Activated CD4-positive, alpha-beta memory T cell treated with anti-CD3 and anti-CD28 coated beads, Interleukin-2, amount 10 ng/mL, durations not matched to agents 7 days and 5 days (primary cell): ENCODE data around the gene HMCN2. TPM values are rescaled to one million over a fixed set of nuclear protein-coding genes. Genes with fewer than 3 reads are reported as not detected.
"Not testable (repeated sequence)": the region's sequence is repeated elsewhere in the genome, so short reads cannot be mapped to it uniquely, and the experiment has no call there.

Source experiments
- CTCF ChIA-PET: fragments of 350-600 bp; sonication (Branson Sonifier 250); formaldehyde crosslinking; loops from one replicate; lab custom pipeline; 2021; ENCODE audit warnings: antibody characterized with exemption, inconsistent platforms; lab: Charles Lee
- POLR2A ChIA-PET: fragments of 350-600 bp; sonication (Branson Sonifier 250); formaldehyde crosslinking; loops from one replicate; lab custom pipeline; 2021; ENCODE audit warnings: antibody characterized with exemption; lab: Charles Lee
- DNase-seq: peaks from one replicate; pipeline ENCODE4 v3.0.0-alpha.2; 2020
- H3K27ac Mint-ChIP-seq: one replicate; pipeline ENCODE4 v1.8.0; 2021; ENCODE audit warnings: mild to moderate bottlenecking, mixed read lengths
- H3K27me3 Mint-ChIP-seq: one replicate; pipeline ENCODE4 v1.8.0; 2021; ENCODE audit warnings: mixed read lengths
- H3K36me3 Mint-ChIP-seq: one replicate; pipeline ENCODE4 v1.8.0; 2021; ENCODE audit warnings: low read depth, mixed read lengths
- H3K4me1 Mint-ChIP-seq: one replicate; pipeline ENCODE4 v1.8.0; 2021; ENCODE audit warnings: mixed read lengths
- H3K4me3 Mint-ChIP-seq: one replicate; pipeline ENCODE4 v1.8.0; 2021; ENCODE audit warnings: mild to moderate bottlenecking, mixed read lengths
- H3K9me3 Mint-ChIP-seq: one replicate; pipeline ENCODE4 v1.8.0; 2021; ENCODE audit warnings: mixed read lengths
- total RNA-seq, 2 experiments: library from RNA; stranded (reverse); gene quantifications; one replicate each; pipeline ENCODE4 v1.2.3, GENCODE V29; 2021

HMCN2 gene
- total RNA-seq, 2 experiments from 2014 or later, result not detected

GRCh38 chr9:130331061-130331460 lies 65.5 kb downstream of the HMCN2 start:
- ChIA-PET CTCF (no interaction called here), POLR2A (no interaction called here)
- H3K36me3 Mint-ChIP-seq, result no peaks in the 10 kb centered on the region
- H3K9me3 Mint-ChIP-seq, result no peaks in the 10 kb centered on the region
- no peak overlapping the region for H3K4me3 Mint-ChIP-seq
- no peak for DNase-seq
- no peaks in the 10 kb centered on the region for H3K4me1 Mint-ChIP-seq
- no peak overlapping the region for H3K27ac Mint-ChIP-seq
- H3K27me3 Mint-ChIP-seq, result peaks cover 18% of the 10 kb centered on the region

- no peak for DNase-seq
- H3K27ac Mint-ChIP-seq, result no peak overlapping the region
- no peak overlapping the region for H3K4me3 Mint-ChIP-seq
- H3K4me1 Mint-ChIP-seq, result no peaks in the 10 kb centered on the region
- CTCF ChIA-PET, result no interaction called here
- no peaks in the 10 kb centered on the region for H3K9me3 Mint-ChIP-seq
- H3K36me3 Mint-ChIP-seq, result no peaks in the 10 kb centered on the region
- POLR2A ChIA-PET, result no interaction called here
- H3K27me3 Mint-ChIP-seq, result peaks cover 17% of the 10 kb centered on the region
Observed at GRCh38 chr9:130331573-130331972, 66.0 kb downstream of the HMCN2 start.

GRCh38 chr9:130332384-130332926 lies 66.9 kb downstream of the HMCN2 start:
- H3K9me3 Mint-ChIP-seq, result no peaks in the 10 kb centered on the region
- no peaks in the 10 kb centered on the region for H3K36me3 Mint-ChIP-seq
- DNase-seq, result no peak
- no peak overlapping the region for H3K27ac Mint-ChIP-seq
- no peak overlapping the region for H3K4me3 Mint-ChIP-seq
- H3K27me3 Mint-ChIP-seq, result peaks cover 14% of the 10 kb centered on the region
- CTCF ChIA-PET, result no interaction called here
- H3K4me1 Mint-ChIP-seq, result no peaks in the 10 kb centered on the region
- POLR2A ChIA-PET, result no interaction called here

GRCh38 chr9:130333041-130333711 lies 67.6 kb downstream of the HMCN2 start:
- no peak overlapping the region for H3K4me3 Mint-ChIP-seq
- no peak overlapping the region for H3K27ac Mint-ChIP-seq
- no peaks in the 10 kb centered on the region for H3K36me3 Mint-ChIP-seq
- POLR2A ChIA-PET, result no interaction called here
- peaks cover 14% of the 10 kb centered on the region for H3K27me3 Mint-ChIP-seq
- H3K4me1 Mint-ChIP-seq, result no peaks in the 10 kb centered on the region
- CTCF ChIA-PET, result no interaction called here
- DNase-seq, result no peak
- no peaks in the 10 kb centered on the region for H3K9me3 Mint-ChIP-seq

- no peak for DNase-seq
- ChIA-PET CTCF (interaction anchor here (0.7 kb wide), 1 partner anchor 181 kb away, joined by 5 read pairs; no protein-coding TSS in a partner anchor), POLR2A (no interaction called here)
- no peaks in the 10 kb centered on the region for H3K9me3 Mint-ChIP-seq
- H3K4me3 Mint-ChIP-seq, result no peak overlapping the region
- no peaks in the 10 kb centered on the region for H3K36me3 Mint-ChIP-seq
- H3K4me1 Mint-ChIP-seq, result no peaks in the 10 kb centered on the region
- H3K27me3 Mint-ChIP-seq, result peaks cover 10% of the 10 kb centered on the region
- no peak overlapping the region for H3K27ac Mint-ChIP-seq
Observed at GRCh38 chr9:130333712-130334062, 68.1 kb downstream of the HMCN2 start.

GRCh38 chr9:130334915-130335314 lies 69.4 kb downstream of the HMCN2 start:
- POLR2A ChIA-PET, result no interaction called here
- no peak for DNase-seq
- no peaks in the 10 kb centered on the region for H3K36me3 Mint-ChIP-seq
- H3K4me1 Mint-ChIP-seq, result no peaks in the 10 kb centered on the region
- H3K27me3 Mint-ChIP-seq, result peaks cover 4% of the 10 kb centered on the region
- H3K9me3 Mint-ChIP-seq, result no peaks in the 10 kb centered on the region
- H3K27ac Mint-ChIP-seq, result no peak overlapping the region
- CTCF ChIA-PET, result no interaction called here
- no peak overlapping the region for H3K4me3 Mint-ChIP-seq

- no peaks in the 10 kb centered on the region for H3K4me1 Mint-ChIP-seq
Observed at GRCh38 chr9:130336027-130336610, 70.6 kb downstream of the HMCN2 start.

GRCh38 chr9:130336885-130337284 lies 71.3 kb downstream of the HMCN2 start:
- H3K4me1 Mint-ChIP-seq, result no peaks in the 10 kb centered on the region
- ChIA-PET POLR2A (no interaction called here), CTCF (no interaction called here)

More at GRCh38 chr9:130336027-130336610, 70.6 kb downstream of the HMCN2 start:
- H3K27me3 Mint-ChIP-seq, result peaks cover 4% of the 10 kb centered on the region
- no peaks in the 10 kb centered on the region for H3K9me3 Mint-ChIP-seq
- POLR2A ChIA-PET, result no interaction called here
- H3K36me3 Mint-ChIP-seq, result no peaks in the 10 kb centered on the region
- DNase-seq, result no peak
- H3K27ac Mint-ChIP-seq, result no peak overlapping the region
- CTCF ChIA-PET, result no interaction called here
- no peak overlapping the region for H3K4me3 Mint-ChIP-seq

GRCh38 chr9:130337318-130337717 lies 71.8 kb downstream of the HMCN2 start:
- no peak overlapping the region for H3K4me3 Mint-ChIP-seq
- H3K27ac Mint-ChIP-seq, result no peak overlapping the region
- H3K4me1 Mint-ChIP-seq, result no peaks in the 10 kb centered on the region
- H3K27me3 Mint-ChIP-seq, result peaks cover 4% of the 10 kb centered on the region
- no peak for DNase-seq
- no peaks in the 10 kb centered on the region for H3K36me3 Mint-ChIP-seq
- ChIA-PET POLR2A (no interaction called here), CTCF (no interaction called here)
- H3K9me3 Mint-ChIP-seq, result no peaks in the 10 kb centered on the region

More at GRCh38 chr9:130336885-130337284, 71.3 kb downstream of the HMCN2 start:
- H3K9me3 Mint-ChIP-seq, result no peaks in the 10 kb centered on the region
- DNase-seq, result no peak
- no peaks in the 10 kb centered on the region for H3K36me3 Mint-ChIP-seq
- no peak overlapping the region for H3K4me3 Mint-ChIP-seq
- no peak overlapping the region for H3K27ac Mint-ChIP-seq
- H3K27me3 Mint-ChIP-seq, result peaks cover 4% of the 10 kb centered on the region

- Mint-ChIP-seq H3K27ac (no peak overlapping the region), H3K4me3 (no peak overlapping the region), H3K9me3 (no peaks in the 10 kb centered on the region), H3K4me1 (no peaks in the 10 kb centered on the region), H3K36me3 (no peaks in the 10 kb centered on the region), H3K27me3 (peaks cover 4% of the 10 kb centered on the region)
- ChIA-PET POLR2A (no interaction called here), CTCF (no interaction called here)
- no peak for DNase-seq
Observed at GRCh38 chr9:130337784-130338380, 72.3 kb downstream of the HMCN2 start.

GRCh38 chr9:130338891-130339290 lies 73.3 kb downstream of the HMCN2 start:
- H3K27me3 Mint-ChIP-seq, H3K4me3 Mint-ChIP-seq, H3K36me3 Mint-ChIP-seq, H3K9me3 Mint-ChIP-seq, H3K27ac Mint-ChIP-seq, H3K4me1 Mint-ChIP-seq, POLR2A ChIA-PET, DNase-seq: not testable (repeated sequence)
- CTCF ChIA-PET, result interaction anchor here (1.6 kb wide), 1 partner anchor 232 kb away, joined by 4 read pairs; no protein-coding TSS in a partner anchor

- ChIA-PET POLR2A (no interaction called here), CTCF (interaction anchor here (1.6 kb wide), 1 partner anchor 232 kb away, joined by 4 read pairs; no protein-coding TSS in a partner anchor)
- Mint-ChIP-seq H3K4me3 (no peak overlapping the region), H3K36me3 (no peaks in the 10 kb centered on the region), H3K9me3 (no peaks in the 10 kb centered on the region), H3K27ac (no peak overlapping the region), H3K27me3 (no peaks in the 10 kb centered on the region), H3K4me1 (no peaks in the 10 kb centered on the region)
- DNase-seq, result no peak
Observed at GRCh38 chr9:130339306-130339705, 73.7 kb downstream of the HMCN2 start.

GRCh38 chr9:130340011-130340410 lies 74.5 kb downstream of the HMCN2 start:
- ChIA-PET POLR2A (no interaction called here), CTCF (interaction anchor here (1.6 kb wide), 1 partner anchor 233 kb away, joined by 4 read pairs; no protein-coding TSS in a partner anchor)
- Mint-ChIP-seq H3K36me3 (no peaks in the 10 kb centered on the region), H3K4me1 (no peaks in the 10 kb centered on the region), H3K9me3 (no peaks in the 10 kb centered on the region), H3K27me3 (no peaks in the 10 kb centered on the region), H3K4me3 (no peak overlapping the region), H3K27ac (no peak overlapping the region)
- DNase-seq, result no peak
